Stimulated activated CD4-positive, alpha-beta T cell treated with anti-CD3 and anti-CD28 coated beads, Interleukin-15, amount 100 ng/mL, for 1 hour (primary cell): ENCODE data around the gene DHRSX.
"Not testable (repeated sequence)": the region's sequence is repeated elsewhere in the genome, so short reads cannot be mapped to it uniquely, and the experiment has no call there.

Source experiments
- DNase-seq, 2 donors: peaks; one replicate each; pipeline ENCODE4 v3.0.0-alpha.2; 2020; ENCODE audit warnings: low read depth in 1 of 2, low spot score in 1 of 2

The DHRSX gene

DNA sequence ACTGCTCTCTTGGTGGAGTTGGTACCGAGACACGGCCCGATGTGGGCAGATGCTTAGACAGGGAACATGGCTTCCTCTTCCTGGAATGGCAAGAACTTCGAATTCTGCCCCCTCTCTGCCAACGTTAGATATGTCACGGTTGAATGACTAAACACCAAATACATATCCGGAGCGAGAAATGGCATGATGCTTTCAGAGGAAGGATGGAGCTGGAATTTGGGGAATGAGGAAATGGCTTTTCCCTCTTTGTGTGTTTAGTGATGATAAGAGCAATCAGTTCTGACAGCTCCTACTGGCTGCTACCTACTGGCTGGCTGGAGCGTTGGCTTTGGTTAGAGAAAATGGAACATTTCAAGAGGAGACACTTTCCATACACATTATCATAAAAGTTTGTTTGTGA, 140.0 kb downstream of the DHRSX start:
- DNase-seq = no peak

DNA sequence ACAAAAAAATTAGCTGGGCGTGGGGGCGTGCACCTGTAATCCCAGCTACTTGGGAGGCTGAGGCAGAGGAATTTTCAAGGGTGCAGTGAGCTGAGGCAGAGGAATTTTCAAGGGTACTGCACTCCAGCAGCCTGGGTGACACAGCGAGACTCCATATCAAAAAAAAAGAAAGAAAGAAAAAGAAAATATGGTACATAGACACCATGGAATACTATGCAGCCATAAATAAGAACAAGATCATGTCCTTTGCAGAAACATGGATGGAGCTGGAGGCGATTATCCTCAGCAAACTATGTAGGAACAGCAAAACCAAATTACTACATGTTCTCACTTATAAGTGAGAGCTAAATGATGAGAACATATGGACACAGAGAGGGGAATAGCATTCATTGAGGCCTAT, 141.3 kb downstream of the DHRSX start:
- DNase-seq = not testable (repeated sequence)

DNA sequence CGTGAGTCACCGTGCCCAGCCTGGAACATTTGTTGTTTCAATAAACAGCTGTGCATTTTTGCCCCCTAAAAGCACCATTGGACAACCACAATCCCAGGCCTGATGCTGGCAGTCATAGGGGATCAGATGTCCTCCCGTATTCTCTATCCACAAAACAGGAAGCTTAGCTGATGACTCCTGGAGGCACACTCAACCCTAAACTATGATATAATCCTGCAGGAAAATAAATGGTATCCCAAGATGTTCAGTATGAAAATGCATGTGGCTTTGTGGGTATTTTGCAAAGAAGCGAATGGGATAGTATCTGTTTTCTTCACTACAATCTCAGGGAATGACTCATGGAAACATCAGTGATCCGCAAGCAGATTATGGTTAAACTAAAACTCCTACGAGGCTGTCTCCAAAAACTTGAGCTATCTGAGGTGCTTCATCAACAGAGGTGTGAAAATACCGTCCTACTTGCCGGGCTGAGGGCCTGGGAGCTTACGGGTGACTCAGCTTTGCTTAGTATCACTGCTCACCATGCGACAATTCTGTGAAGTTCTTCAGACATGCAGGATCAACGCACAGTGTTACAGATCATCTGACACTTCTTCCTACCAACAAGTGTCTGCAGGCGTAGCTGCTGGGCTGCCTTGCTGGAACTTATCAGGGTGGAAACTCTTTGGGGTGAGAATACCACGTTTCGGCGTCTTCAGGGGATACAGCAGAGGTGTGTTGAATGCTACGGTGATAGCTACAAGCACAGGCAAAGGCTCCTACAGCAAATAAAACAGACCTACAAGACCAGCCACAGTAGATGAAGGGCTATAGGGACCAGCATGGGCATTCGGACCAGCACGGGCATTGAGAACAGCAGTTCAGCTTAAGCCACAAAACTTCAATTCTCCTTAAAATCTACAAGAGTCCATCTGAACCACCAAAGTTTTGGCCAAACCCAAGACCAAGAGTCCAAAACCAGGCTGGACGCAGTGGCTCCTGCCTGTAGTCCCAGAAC, 148.5 kb downstream of the DHRSX start:
- no peak for DNase-seq

DNA sequence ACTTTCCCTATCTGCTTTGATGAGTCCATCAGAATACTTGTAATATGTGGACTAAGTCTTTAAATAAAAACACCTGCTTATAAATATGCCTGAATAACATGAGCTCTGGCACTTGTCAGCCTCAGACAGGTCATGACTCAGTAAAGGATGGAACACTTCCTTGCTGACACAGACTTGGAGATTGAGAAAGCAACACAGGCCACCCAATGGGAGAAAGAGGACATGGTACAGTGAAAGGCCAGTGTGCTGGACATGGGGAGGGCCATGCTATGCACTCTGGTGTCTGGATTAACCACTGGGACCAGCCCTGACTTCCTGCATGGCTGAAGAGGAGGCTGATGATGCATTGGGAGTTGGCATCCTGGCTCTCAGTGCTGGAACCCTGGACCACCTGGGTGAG, 149.5 kb downstream of the DHRSX start:
- DNase-seq = no peak

DNA sequence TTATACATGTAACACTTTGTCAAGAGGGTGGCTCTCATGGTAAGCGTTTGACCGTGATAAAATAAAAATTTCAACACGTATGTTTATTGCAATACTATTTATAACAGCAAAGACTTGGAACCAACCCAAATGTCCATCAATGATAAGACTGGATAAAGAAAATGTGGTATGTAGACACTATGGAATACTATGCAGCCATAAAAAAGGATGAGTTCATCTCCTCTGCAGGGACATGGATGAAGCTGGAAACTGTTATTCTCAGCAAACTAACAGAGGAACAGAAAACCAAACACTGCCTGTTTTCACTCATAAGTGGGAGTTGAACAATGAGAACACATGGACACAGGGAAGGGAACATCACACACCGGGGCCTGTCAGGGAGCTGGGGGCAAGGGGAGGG, 150.1 kb downstream of the DHRSX start:
- DNase-seq = not testable (repeated sequence)

DNA sequence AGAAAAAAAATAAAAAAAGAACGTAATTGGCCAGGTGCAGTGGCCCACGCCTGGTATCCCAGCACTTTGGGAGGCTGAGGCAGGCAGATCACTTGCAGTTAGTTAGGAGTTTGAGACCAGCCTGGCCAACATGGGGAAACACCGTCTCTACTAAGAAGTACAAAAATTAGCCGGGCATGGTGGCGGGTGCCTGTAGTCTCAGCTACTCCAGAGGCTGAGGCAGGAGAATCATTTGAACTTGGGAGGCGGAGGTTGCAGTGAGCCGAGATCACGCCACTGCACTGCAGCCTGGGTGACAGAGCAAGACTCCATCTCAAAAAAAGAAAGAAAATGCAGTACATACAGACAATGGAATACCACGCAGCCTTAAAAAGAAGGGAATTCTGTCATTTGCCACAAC, 150.7 kb downstream of the DHRSX start:
- not testable (repeated sequence) for DNase-seq

DNA sequence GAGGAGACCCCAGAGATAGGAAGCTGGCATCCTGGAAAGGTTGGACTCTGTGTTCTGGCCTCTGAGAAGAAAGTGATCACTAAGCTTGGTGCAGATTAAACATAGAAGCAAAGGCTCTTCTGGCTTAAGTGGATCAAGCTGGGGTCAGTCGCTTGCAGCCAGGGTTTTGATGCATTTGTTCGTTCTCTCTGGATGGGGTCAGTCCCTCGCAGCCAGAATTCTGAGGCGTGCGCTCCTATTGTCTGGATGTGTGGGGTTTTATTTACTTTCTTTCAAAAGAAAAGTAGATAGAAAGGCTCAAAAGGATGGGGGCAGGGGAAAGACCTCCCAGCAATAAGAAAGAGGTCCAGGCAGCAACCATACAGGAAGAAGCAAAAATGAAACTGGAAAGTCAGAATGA, 152.6 kb downstream of the DHRSX start:
- DNase-seq = no peak

DNA sequence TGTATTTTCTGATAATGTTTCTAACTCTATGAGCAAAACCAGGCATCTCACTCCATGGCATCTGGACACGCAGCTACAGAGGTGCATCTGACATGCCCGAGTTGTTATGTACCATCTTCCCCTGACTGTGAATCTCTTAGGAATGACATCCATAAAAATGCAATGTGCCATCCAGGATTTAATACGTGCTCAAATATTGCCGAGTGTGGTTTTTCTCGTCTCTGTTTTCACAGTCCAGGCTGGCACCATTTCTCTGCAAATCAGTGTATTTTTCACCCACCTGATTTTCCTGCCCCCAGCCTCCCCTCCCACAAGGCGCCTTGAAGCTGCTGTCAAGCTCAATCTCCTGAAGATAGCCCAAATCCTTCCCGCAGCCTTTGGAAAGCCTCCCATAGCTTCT, 154.6 kb downstream of the DHRSX start:
- no peak for DNase-seq

DNA sequence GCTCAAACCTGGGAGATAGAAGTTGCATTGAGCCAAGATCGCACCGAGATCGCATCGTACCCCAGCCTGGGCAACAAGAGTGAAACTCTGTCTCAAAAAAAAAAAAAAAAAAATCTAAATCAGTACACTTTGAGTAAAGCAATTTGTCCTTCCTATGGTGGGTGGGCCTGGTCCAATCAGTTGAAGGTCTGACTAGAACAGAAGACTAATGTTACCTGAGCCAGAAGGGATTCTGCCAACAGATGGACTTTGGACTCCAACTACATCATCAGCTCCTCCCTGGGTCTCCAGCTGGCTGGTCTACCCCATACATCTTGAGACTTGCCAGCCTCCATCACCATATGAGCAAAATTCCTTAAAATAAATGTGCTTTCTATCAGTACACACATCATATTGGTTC, 155.2 kb downstream of the DHRSX start:
- no peak for DNase-seq

DNA sequence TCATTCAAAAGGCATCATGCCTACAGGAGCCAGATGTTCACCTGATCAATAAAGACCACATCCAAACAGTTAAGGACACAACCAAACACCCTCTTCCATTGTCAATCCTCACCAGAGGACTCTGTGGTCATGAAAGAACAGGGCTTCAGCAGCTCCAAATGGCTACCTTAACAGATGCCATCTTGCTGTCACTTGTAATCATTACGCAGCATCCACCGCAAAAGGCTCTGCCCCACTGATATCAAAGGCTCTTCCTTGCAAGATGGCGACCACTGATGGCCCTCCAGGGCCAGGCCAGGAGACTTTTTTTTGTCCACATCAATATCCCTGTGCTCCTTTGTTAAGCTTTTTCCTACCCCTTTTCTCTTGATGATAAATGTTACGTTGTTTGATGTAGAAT, 157.4 kb downstream of the DHRSX start:
- DNase-seq = no peak

DNA sequence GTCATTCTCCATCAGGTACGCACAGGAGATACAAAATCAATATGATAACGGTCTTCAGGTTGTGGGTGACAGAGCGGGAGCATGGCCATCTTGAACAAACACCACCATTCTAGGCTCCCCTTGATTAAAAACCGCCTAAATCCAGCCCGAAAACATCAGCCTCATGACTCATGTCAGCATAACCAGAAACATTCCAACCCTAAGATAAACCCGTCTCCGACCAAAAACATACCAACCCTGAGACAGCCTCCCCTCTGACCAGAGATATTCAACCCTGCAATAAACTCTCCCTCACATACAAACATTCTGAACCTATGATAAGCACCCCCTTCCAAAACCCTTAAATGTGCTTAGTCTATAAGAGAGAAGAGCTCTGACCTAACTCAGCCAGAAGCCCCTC, 157.9 kb downstream of the DHRSX start:
- DNase-seq = no peak

DNA sequence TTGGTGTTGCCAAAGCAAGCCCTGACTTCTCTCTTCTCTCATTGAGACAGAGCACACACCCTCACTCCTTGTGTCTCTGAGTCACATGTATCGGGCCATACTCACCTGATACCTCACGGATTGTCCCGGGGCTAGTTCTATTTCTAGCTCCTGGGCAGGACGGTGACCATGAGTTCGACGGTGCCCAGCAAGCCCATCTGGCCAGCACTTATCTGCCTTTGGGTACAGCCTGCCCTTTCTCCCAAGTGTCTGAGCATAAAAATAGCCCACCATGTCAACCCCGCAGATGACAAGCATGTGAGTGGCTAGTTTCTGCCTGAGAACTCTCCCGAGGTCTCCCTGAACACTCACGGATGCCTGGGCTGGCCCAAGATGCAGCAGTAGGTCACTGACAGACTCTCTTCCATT, 158.5 kb downstream of the DHRSX start:
- no peak for DNase-seq

DNA sequence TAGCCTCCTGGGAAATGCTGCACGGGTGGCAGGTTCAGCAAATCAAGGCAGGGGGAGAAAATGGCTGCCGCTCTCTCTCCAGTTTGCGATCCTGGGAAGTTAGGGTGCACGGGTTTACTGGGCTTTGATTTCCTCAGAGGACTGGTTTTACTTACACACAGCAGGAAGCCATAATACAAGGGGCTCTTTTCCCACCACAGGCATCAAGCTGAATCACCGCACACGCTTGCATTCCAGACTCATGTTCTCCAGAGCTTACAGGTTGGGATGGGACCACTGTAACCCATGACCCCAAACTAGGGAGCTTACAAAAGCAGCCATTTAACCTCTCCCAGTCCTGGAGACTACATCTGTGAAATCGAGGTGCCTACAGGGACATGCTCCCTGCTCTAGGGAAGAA, 159.8 kb downstream of the DHRSX start:
- no peak for DNase-seq

DNA sequence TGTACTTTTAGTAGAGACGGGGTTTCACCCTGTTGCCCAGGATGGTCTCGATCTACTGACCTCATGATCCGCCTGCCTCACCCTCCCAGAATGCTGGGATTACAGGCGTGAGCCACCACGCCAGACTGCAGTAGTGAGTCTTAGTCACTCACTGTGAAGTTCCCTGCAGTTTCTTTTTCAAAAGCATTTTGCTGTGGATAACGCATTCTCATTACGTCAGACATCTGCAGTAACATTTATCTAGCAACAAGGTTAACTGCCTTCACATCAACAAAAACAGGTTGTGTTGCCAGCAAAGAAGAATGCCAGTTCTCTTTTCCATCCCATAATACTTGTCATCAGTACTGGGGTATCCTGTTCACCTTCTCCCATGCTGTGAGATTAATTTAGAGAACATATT, 164.6 kb downstream of the DHRSX start:
- DNase-seq = no peak

DNA sequence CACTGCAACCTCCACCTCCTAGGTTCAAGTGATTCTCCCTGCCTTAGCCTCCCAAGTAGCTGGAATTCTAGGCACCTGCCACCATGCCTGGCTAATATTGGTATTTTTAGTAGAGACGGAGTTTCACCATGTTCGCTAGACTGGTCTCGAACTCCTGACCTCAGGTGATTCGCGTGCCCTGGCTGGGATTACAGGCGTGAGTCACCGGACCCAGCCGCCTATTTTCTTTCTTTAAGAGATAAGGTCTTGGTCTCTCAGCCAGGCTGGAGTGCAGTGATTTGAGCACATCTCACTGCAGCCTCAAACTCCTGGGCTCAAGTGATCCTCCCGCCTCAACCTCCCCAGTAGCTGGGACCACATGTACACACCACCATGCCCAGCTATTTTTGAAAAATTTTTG, 166.5 kb downstream of the DHRSX start:
- DNase-seq = no peak

DNA sequence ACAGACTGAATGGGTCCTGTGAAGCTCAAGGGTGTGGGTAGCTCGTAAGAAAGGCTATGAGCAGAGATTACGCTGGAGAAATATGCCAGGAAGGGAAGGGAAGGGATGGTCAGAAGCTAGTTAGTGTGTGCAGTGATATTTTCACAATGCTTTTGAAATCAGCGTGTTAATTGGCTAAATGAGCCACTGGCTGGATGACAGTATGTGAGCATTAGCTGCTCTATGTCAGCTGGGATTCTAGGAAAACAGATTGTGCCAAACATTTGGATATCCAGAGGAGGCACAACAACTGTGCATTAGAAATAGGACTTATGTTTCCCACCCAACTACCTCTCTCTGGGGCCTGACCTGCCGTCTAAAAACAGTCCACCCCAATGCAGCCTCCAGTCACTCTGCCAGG, 168.5 kb downstream of the DHRSX start:
- no peak for DNase-seq

DNA sequence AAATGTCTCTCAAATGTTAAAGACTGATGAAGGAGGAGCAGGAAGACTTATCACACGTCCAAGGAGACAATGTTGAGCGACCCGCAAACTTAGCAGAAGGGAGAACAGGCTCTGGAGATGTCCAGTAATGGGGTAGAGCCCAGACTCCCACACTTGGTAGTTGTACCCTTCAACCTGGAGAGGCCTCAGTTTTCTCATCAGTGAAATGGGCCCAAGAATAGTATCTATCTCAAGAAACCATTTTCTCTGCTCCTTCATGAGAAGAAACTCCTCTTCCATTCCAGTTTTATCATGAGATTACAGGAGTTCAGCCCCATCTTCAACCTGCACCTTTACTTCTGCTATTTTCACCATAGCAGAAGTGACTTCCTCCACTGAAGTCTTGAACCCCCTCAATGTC, 169.9 kb downstream of the DHRSX start:
- no peak for DNase-seq

DNA sequence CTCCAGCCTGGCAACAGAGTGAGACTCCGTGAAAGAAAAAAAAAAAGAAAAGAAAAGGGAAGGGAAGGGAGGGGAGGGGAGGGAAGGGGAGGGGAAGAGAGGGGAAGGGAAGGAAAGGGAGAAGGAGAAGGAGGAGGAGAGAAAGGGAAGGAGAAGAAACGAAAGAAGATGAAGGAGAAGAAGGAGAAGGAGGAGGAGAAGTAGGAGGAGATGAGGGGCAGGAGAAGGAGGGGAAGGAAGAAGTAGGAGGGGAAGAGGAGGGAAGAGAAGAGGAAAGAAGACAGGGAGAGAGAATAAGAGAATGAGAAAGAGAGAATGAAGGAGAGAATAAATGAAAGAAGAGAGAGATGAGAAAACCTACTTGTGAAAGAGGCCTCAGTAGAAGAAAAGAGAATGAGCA, 170.3 kb downstream of the DHRSX start:
- no peak for DNase-seq

DNA sequence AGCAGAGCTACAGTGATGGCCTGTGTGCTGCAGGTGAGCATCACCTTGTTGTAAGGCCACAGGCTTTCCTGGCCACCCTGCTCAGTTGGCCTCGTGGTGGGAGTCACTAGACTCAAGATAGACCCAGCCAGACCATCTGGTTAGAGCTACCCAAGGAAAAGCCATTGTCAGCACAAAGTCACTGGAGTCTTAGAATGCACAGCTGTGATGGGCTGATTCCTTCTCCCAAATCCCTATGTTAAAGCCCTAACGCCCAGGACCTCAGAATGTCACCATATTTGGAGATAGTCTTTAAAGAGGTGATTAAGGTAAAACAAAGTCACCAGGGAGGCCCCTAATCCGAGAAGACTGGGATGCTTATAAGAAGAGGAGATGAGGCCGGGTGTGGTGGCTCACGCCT, 173.4 kb downstream of the DHRSX start:
- no peak for DNase-seq

DNA sequence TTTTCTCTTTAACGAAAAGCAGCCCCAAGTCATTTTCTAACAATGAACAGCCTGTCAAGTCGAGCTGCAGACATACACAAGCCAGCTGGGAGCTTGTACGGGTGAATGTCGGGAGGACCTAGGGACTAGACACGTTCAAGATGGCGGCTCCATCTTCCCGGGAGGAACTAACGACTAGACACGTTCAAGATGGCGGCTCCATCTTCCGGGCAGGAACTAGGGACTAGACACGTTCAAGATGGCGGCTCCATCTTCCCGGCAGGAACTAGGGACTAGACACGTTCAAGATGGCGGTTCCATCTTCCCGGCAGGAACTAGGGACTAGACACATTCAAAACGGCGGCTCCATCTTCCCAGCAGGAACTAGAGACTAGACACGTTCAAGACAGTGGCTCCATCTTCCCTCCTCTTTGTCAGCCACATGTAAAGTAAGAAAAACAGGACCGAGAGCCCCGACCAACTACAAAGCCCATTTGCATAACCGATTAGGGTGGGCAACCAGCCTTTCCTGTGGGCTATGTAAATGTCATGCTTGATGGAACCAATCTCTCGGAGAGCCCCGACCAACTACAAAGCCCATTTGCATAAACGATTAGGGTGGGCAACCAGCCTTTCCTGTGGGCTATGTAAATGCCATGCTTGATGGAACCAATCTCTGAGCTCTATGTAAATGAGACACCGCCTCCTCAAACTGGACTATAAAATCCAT, 175.5 kb downstream of the DHRSX start:
- DNase-seq = no peak

DNA sequence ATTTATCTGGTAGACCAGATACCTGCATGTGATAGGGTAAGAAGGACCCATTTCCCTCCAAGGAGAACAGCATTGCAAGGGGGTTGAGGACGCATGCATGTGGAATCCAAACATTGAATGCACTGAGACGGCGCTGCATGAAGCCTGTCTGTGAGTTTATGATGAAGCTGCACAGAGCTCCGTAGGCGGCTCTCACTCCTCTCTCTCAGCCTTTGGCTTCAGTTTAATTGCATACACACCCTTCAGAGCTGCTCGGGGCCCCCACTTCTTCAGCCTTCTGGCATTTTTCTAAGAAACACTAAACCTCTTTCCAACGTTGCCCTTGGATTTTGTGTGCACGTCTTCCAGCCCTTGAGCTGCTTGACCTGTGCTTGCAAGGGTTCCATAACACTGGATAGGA, 176.6 kb downstream of the DHRSX start:
- no peak for DNase-seq

DNA sequence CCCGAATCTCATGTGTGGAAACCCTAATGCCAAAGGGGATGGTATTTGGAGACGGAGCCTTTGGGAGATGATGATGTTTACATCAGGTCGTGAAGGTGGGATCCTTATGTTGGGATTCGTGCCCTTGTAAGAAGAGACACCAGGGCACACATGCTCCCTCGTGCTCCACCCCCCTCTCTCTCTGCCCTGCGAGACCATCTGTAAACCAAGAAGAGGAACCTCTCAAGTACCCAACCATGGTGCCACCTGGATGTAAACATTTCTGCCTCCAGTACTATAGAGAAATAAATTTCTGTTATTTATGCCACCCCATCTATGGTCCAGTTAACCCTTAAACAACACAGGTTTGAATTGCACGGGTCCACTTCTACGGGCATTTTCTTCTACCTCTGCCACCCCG, 179.4 kb downstream of the DHRSX start:
- no peak for DNase-seq
